Measurements from ENCODE around the gene HSD17B11.
"Not testable (repeated sequence)": the region's sequence is repeated elsewhere in the genome, so short reads cannot be mapped to it uniquely, and the experiment has no call there.

Gene HSD17B11

DNA sequence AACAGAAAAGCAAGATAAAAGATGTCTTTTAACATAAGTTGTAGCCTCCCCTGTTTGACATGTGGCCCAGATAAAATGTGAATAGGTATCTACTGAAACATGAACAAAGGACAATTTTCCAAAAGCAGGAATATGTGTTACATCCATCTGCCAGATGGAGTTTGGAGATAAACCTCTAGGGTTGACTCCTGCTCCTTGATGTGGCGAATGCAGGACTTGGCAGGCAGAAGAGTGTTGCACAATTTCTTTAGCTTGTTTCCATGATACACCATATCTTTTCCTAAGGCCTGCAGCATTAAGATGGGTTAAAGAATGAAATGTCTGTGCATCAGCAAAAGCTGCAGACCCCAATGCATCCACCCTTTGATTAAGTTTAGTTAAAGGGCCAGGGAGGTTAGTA lies 12.7 kb upstream of the HSD17B11 start:
- not testable (repeated sequence) for DNase-seq

DNA sequence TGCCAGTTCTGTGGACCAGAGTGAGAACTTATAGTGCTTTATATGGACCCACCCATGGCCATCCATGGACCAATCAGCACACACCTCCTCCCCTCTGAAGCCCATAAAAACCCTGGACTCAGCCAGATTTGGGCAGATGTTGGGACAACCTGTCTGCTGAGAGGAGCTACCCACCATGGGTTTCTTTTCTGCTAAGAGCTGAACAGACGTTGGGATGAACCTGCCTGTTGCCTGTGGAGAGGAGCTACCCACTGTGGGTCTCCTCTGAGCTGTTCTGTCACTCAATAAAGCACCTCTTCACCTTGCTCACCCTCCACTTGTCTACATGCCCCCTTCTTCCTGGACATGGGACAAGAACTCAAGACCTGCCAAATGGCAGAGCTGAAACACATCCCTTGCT lies 9.0 kb upstream of the HSD17B11 start:
- DNase-seq: no peak

DNA sequence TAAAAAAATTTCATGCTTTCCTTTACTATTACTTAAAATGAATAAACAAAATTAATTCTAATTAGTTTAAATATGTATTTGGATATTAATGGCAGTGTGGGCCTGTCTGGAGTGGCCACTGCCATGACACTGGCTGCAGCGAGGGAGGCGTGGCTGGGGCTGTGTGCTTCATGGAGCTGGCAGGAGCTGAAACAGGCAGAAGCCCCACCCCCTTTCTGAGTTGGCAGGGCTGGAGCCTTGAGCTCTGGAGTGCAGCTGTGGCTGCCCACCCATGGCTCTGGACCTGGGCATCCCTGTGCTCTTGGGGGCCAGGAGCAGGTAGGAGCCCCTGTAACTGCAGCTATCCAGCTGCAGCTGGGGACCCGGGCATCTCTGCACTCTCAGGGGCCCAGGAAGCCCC lies 8.2 kb upstream of the HSD17B11 start:
- DNase-seq: no peak

DNA sequence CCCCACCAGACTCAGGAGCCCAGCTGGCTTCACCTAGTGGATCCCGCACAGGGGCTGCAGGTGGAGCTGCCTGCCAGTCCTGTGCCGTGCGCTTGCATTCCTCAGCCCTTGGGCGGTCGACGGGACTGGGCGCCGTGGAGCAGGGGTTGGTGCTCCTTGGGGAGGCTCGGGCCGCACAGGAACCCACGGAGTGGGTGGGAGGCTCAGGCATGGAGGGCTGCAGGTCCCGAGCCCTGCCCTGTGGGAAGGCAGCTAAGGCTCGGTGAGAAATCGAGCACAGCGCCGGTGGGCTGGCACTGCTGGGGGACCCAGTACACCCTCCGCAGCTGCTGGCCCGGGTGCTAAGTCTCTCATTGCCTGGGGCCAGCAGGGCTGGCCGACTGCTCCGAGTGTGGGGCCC lies 4.9 kb upstream of the HSD17B11 start:
- not testable (repeated sequence) for DNase-seq

DNA sequence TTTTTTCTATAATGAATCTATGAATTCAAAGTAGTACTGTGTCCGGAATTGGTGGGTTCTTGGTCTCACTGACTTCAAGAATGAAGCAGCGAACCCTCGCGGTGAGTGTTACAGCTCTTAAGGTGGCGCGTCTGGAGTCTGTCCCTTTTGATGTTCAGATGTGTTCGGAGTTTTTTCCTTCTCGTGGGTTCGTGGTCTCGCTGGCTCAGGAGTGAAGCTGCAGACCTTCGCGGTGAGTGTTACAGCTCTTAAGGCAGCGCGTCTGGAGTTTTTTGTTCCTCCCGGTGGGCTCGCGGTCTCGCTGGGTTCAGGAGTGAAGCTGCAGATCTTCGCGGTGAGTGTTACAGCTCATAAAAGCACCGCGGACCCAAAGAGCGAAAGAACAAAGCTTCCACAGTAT lies 4.1 kb upstream of the HSD17B11 start:
- DNase-seq: not testable (repeated sequence)

DNA sequence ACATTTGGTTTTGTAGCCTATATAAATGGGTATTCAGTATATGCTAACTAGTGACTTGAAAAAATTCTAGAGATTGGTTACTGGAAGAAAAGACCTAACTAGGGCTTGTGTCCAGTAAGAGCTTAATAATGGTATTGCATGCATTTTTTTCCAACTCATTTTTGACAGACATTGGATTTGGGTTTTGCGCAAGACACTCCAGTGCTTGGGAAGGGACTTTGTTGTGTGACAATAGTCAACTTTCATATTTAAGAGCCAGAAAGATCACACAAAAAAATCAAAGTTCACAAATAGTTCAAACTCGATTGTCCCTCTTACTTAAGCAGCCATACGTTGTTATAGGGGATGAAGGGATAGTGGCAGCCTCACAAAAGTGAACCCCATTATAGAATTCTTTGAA lies 1.2 kb upstream of the HSD17B11 start:
- no peak for DNase-seq

DNA sequence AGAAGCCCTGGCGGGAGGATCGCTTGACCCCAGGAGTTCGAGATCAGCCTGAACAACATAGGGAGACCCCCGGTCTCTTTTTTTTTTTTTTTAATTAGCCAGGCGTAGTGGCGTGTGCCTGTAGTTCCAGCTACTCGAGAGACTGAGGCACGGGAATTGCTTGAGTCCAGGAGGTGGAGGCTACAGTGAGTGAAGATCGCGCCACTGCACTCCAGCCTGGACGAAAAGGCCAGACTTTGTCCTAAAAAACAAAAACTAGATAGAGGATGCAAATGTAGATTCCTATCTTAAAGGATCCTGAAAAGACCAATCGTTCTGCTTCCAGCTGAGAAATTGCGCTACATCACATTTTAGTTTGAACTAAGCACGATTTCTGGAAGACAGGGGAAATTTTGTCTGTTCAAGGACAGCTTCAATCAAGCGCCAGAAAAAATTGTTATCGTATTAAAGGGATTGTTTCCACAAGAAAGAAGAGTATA lies 627 bp upstream of the HSD17B11 start:
- DNase-seq: no peak

DNA sequence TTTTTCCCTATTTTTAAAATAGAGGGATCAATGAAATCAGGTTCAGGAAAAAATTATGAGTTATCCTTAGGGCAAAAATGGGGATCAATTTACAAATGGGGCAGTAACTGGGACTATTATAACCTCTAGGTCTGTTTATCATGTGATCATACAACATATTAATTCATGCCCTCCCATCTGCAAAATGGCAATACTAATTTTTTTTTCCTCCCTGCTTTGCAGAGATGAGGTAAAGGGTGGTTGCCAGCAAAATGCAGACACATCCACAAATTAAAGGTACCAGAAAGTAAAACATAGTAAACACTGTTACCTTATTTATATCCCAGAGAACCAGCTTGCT lies 467 bp downstream of the HSD17B11 start:
- DNase-seq: no peak

DNA sequence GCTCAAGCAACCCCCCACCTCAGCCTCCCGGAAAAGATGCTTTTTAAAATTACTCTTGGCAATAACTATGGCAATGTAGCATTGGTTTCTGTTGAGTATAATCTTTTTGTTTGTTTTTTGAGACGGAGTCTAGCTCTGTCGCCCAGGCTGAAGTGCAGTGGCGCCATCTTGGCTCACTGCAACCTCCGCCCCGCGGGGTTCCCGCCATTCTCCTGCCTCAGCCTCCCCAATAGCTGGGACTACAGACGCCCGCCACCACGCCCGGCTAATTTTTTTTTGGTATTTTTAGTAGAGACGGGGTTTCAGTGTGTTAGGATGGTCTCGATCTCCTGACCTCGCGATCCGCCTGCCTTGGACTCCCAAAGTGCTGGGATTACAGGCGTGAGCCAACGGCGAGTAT lies 933 bp downstream of the HSD17B11 start:
- not testable (repeated sequence) for DNase-seq

DNA sequence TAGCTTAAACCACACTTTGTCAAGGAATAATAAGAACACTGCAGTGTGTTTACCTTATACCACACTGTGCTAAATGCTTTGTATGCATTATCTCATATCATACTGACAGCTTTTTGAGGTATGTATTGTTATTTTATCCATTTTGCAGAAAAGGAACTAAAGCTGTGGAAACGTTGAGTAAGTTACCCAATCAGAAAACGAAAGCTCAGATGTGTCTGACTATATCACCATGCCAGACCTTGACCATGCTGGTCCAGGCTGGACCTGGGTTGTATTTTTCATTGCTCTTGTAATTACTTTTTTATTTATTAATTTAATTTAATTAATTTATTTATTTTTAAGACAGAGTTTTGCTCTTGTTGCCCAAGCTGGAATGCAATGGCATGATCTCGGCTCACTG lies 2.1 kb downstream of the HSD17B11 start:
- no peak for DNase-seq

DNA sequence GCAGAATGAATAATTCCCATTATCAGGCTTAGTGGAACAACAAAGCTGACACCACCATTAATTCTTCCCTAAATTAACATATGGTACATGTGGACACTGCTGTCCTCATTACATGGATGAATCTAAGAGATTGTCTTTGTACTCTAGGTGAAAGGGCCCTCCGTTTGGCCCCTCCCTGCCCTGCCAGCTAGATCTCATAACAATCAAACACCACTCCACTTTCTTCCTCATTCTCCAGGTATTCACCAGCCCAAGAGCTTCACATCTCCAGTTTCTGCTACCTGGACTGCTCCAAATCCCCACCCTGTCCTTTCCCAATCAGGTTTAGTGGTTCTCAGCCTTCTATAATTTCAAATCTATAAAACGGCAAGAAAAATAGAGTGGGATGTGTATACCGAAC lies 3.8 kb downstream of the HSD17B11 start:
- DNase-seq: no peak

DNA sequence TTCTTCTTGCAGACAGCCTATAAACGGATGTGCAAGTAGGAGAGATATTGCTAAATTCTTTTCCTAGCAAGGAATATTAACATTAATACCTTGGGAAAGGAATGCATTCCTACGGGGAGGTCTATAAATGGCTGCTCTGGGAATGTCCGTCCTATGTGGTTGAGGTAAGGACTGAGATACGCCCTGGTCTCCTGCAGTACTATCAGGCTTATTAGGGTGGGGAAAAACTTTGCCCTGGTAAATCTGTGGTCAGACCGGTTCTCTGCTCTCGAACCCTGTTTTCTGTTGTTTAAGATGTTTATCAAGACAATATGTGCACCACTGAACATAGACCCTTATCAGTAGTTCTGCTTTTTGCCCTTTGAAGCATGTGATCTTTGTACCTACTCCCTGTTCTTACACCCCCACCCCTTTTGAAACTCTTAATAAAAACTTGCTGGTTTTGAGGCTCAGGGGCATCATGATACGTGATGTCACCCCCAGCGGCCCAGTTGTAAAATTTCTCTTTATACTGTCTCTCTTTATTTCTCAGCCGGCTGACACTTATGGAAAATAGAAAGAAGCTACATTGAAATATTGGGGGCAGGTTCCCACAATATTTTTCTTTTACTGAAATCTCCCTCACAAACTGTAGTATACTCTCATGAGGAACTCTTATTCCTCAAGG lies 6.4 kb downstream of the HSD17B11 start:
- DNase-seq: not testable (repeated sequence)

DNA sequence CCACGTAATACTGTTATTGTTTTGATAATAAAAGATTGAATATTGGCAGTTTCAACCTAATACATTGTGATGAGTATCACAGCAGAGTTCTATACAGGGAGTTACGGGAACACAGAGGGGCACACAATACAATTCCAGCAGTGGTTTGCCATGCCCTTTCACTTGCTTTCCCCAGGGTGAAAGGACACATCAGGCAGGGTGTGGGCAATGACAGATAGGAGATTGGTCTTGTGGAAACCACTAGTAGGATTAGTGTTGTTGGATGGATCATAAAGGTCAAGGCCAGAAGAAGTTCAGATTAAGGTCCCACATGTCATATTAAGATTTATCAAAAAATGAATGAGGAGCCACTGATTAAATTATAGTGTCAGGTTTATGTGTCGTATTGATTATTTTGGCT lies 8.1 kb downstream of the HSD17B11 start:
- no peak for DNase-seq

DNA sequence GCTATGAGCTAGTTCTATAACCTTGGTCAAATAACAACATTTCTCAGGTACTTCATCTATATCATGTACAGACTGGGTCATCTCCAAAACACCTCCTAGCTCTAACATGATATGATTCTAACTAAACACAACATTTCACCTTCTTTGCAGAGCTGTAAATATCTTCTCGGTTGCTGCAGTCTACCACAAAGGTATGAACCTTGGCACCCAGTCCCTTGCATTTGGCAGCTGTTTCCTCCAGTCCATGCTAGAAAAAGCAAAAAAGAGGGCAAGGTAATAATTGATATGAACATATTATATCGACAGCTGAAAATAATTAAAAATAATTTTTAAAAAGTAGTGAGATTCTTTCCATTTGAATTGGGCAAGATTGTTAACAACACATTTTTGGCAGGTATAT lies 8.9 kb downstream of the HSD17B11 start:
- no peak for DNase-seq

DNA sequence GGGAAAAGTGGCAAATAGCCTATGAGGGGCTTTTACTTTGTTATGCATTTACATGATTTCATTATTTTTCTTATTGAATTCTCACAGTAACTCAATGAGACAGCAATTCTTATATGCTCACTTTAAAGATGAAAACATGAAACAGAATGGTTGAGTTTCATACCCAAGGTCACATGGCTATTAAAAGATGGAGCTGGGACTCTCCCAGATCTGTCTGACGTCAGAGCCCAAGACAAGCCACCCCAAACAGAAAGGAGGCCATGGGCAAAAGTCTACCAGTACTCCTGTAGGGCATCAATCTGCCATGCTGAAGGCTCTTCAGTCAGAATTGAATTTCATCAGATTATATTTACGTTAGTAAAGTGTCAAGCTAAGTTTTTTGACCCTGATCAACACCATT lies 13.2 kb downstream of the HSD17B11 start:
- DNase-seq: no peak

DNA sequence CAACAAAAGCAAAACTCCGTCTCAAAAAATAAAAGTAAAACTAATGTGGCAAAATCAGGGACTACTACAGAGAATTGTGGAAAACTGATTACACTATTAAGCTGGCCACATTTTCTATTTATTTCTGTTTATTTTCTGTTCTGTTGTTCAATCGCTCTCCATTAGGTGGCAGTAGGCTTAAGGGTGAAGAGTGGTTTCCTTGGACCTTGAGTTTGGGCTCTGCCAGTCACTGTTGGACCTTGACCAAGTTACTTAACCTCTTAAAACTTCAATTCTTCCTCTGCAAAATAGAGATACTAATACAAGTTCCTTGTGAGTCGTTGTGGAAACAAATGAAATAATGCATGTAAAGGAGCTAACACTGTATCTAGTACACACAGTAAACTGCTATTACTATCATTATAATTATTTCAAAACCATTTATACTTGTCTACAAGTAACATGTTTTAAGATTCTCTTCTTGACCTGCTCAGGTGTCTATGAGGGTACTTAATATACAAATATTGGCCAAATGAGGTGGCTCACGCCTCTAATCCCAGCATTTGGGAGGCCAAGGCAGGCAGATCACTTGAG lies 15.2 kb downstream of the HSD17B11 start:
- DNase-seq: no peak

DNA sequence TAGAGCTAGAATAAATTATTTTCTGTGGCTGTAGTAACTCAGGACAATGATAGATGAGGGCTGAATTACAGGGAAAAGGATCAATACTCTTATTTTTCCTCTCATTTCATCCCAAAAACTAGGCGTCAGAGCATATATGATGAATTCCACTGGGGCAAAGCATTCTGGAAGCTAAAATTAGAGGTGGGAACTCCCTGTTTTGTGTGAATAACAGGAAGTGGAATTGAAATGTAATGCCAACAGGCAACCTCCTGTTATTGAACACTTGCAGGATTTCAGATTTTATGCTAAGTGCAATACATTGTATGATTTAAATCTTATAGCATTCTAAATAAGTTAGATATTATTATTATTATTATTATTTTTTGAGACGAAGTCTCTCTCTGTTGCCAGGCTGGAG lies 20.9 kb downstream of the HSD17B11 start:
- no peak for DNase-seq

DNA sequence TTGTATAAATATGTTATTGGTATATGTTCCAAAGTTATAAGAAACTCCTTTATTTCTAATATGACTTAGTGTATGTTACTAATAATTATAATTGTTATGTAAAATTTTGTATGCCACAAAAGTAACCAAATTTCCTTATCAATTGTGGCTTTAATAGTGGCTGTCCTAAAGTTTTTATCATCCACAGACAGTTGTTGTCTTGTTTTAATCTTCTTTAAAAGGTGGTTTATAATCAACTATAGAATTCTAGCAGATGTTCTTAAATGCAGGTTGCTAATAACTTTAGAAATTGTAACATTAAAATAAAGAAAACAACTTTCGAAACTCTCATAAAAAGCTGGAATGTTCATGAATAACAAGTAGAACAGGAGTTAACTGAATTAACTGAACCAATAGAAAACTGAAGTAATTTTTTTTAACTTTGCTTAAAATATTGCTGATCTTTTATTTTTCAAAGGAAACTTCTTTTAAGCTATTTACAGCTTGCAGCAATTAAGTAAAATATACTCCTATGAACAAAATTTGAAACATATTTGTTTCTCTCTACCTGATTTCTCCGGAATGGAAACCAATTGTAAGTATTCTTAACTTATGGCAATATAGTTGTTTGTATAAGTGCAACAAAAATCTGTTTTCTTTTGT lies 24.3 kb downstream of the HSD17B11 start:
- no peak for DNase-seq

DNA sequence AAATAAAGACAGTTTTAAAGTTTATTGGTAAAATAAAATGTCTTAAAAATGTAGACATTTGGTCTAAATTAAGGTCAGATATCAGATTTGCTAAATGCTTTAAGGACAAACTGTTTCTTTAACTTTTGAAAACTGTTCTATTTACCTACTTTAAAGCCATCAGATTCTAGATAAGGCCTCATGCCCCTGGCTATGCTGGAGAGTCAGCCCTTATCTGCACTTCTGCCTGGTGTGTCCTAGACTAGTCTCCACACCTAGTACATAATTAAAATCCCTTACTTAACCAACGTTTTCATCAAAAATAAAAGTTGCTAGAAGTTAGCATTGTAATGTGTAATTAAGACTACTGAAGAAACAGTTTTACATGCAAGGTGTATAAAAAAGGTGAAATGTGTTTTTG lies 25.6 kb downstream of the HSD17B11 start:
- DNase-seq: no peak

DNA sequence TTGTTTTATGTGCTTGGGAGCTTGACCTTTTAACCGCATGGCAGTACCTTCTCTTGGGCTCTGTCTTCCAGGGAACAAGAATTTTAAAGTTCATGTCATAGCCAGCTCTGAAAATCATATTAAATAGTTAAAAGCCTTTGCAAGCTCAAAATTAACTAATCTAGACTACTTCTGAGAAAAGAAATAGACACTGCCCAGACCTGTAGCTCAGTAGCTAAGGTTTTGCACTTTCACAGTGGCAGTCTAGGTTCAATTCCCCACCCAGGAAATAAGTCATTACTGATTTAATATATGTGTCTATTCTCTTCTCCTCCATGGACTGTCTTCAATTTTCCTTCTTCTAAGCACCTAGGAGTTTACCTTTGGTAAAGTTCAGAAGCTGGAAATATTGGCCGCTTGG lies 27.4 kb downstream of the HSD17B11 start:
- DNase-seq: no peak

DNA sequence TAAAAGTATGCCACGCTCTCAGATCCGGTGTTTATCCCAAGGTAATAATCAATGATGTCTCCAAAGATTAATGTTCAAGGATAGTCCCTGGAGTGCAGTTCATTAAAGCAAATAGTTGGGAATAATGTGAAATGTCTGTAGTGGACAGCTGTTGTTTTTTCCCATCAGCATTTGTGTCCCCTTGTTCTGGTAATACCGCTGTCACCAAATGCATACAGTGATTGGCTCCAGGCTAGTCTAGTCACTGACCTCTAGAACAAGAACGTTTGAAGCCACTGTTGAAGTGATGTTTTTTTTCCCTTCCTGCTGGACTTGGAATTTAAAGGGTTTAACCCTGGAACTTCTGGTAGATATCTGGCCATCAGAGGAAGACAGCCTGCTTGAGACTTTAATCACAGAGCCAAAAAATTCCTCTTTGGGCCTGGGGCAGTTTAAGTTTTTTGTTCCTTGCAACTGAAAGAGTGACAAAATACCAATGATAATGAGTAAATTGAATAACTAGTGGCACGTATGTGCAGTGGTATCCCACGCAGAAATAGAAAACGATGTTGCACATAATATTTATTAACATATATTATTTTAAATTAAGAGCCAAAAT lies 30.6 kb downstream of the HSD17B11 start:
- DNase-seq: no peak

DNA sequence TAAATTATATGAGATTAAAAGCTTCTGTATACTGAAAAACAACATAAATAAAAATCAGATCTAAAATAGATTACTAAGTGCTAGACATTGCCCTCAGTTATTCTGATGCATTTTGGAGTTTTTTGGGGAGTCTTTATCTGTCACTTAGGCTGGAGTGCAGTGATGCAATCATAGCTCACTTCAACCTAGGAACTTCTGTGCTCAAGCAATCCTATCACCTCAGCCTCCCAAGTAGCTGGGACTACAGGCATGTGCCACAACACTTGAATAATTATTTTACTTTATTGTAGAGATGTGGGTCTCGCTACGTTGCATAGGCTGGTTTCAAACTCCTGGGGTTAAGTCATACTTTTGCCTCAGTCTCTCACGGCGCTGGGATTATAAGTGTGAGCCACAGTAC lies 31.7 kb downstream of the HSD17B11 start:
- DNase-seq: no peak

DNA sequence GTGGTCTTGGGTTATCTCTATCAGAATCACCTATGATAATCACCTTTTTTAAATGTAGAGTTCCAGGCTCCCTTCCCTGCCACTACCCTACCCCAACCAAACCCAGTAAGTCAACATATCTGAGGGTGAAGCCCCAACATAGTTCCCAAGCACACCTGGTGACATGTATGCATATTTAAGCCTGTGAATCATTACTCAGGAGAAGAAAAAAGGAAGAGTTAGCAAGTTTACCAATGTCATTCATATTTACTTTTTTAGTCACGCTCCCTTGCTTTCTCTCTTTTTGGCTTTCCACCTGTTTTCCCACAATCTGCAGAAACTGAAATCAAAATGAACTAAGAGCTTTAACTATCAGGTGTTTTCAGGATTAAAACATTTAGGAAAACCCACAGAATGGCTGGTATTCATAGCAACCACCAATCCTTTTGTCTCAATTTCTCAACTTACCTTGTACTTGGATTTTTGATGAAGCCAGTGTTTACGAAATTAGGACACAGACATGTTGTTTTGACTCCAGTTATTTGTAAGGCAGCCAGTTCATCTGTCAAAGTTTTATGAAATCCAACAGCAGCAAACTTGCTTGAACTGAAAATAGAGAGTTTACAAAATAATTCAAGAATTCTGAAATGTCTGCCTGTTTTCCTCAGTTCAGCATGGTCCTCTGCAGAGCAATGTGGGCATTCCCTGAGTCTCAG lies 34.0 kb downstream of the HSD17B11 start:
- DNase-seq: no peak
